ENCODE results near the gene CHRNA1.

CHRNA1 gene

DNA sequence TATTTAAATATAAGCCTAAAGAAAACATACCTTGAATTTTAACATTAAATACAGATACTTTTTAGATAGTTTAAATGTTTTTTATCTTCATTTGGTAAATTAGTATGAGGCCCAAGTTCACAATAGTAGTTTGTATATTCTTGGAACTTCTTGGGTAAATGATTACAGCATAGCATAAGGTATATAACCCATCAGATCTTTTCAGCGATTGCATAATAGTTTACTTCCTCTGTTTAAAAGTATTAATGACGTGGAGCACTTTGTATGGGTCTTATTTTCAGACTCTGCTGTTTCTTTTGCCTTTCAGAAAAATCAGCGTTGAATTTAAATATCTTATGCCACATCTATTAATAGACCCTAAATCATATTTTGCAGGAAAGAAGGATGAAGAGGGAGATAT lies 60.2 kb downstream of the CHRNA1 start:
- no peak overlapping the region for H3K4me3 ChIP-seq (ENCODE audit: low read length)
- no peak for TF ChIP-seq ZNF274 (IDR thresholded peaks at IDR 0.05; ENCODE audit: low read depth, low read length)

DNA sequence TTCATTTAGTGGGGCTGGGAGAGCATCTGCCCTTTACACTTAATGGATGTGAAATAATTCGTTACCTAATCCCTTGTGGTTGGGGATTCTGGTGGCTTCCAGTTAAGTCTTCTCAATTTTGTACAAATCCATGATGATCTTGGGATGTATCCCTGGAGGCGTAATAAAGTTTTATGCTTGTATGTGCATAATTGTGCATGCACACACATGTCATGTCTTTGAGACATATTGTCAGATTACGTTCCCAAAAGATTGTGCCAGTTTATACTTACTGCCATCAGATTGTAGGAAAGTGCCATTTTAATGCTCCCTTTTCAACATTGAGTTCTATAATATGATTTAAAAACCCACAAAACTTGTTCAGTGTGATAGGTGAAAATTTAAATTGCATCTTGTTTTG lies 60.8 kb downstream of the CHRNA1 start:
- no peak overlapping the region for H3K4me3 ChIP-seq (ENCODE audit: low read length)
- no peak for TF ChIP-seq ZNF274 (IDR thresholded peaks at IDR 0.05; ENCODE audit: low read depth, low read length)

DNA sequence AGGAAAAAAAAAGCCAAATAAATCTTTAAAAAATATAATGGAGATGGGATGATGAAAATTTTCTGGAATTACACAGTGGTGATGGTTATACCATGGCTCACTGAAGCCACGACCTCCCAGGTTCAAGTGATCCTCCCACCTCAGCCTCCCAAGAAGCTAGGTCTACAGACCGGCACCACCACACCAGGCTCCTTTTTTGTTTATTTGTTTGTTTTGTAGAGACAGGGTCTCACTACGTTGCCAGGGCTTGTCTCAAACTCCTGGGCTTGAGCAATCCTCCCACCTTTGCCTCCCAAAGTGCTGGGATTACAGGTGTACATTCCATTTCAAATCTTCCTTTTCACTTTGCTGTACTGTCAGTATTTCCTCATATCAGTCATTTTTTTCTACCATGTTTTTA lies 61.7 kb downstream of the CHRNA1 start:
- no peak for TF ChIP-seq ZNF274 (IDR thresholded peaks at IDR 0.05; ENCODE audit: low read depth, low read length)

DNA sequence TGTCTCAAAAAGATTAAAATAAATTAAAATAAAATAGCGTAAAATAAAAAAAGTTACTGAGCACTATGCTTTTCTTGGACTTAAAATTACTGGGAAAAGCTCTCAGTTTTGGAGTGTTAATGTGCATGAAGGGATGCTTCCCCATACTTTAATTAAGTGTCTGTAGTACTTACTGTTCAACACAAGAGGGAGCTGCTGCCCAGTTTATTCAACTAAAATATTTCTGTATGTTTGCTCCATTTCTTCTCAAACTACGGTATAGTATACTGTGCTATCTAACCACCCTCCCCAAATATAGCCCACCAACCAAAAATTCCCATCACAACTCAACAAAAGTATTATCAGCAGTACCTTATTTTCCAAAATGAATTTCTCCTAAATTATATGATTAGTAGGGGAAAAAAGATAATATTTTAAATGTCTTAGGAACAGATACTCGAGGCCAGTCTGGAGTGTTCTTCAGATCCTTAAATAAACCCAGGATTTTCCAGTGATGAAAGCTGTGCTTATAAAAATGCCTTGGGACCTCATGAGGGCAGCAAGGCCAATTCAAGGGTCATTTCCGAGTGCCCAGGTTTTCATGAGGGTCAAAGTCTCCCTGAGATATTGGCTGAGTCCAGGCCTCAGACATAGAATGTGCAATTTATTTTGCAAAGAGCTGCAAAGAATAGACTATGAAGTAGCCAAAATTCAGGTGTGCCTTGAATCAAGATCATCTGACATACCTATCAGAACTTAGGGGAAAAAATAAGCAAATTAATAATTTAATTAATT lies 64.1 kb downstream of the CHRNA1 start:
- H3K4me3 ChIP-seq (ENCODE audit: low read length), result no peak overlapping the region

More for the DNA sequence above, 61.7 kb downstream of the CHRNA1 start:
- H3K4me3 ChIP-seq (ENCODE audit: low read length), result no peak overlapping the region

More for the DNA sequence above, 64.1 kb downstream of the CHRNA1 start:
- TF ChIP-seq ZNF274 (IDR thresholded peaks at IDR 0.05; ENCODE audit: low read depth, low read length), result no peak

Measured in GM08714 (cell line).